Muscle layer of colon (tissue), 2 donors: Measurements from ENCODE around the gene ADGRG6.

Source experiments
- H3K27ac ChIP-seq: one replicate; pipeline ENCODE4 v1.7.0; 2013; ENCODE audit warnings: low read depth, mild to moderate bottlenecking, low read length, moderate library complexity
- H3K27me3 ChIP-seq, 2 donors: one replicate each; pipeline ENCODE4 v1.7.0; 2013; ENCODE audit warnings: low read length in 2 of 2, mild to moderate bottlenecking in 2 of 2; ENCODE audit not compliant: insufficient read depth in 2 of 2, control insufficient read depth in 1 of 2
- H3K36me3 ChIP-seq: one replicate; pipeline ENCODE4 v1.7.0; 2013; ENCODE audit warnings: mild to moderate bottlenecking, low read length; ENCODE audit not compliant: insufficient read depth
- H3K4me1 ChIP-seq: one replicate; pipeline ENCODE4 v1.7.0; 2013; ENCODE audit warnings: mild to moderate bottlenecking, low read length; ENCODE audit not compliant: insufficient read depth
- H3K4me3 ChIP-seq, 2 donors: one replicate each; pipeline ENCODE4 v1.7.0; 2013; ENCODE audit warnings: low read length in 2 of 2, low read depth in 1 of 2, mild to moderate bottlenecking in 1 of 2, moderate library complexity in 1 of 2
- H3K9ac ChIP-seq: one replicate; pipeline ENCODE4 v1.7.0; 2013; ENCODE audit warnings: low read length
- H3K9me3 ChIP-seq: one replicate; pipeline ENCODE4 v1.7.0; 2013; ENCODE audit warnings: mild to moderate bottlenecking, low read length
- donor health status: abdominal sarcoma.
- donor health status: Adenocarcinoma of cecum.

The ADGRG6 gene

DNA sequence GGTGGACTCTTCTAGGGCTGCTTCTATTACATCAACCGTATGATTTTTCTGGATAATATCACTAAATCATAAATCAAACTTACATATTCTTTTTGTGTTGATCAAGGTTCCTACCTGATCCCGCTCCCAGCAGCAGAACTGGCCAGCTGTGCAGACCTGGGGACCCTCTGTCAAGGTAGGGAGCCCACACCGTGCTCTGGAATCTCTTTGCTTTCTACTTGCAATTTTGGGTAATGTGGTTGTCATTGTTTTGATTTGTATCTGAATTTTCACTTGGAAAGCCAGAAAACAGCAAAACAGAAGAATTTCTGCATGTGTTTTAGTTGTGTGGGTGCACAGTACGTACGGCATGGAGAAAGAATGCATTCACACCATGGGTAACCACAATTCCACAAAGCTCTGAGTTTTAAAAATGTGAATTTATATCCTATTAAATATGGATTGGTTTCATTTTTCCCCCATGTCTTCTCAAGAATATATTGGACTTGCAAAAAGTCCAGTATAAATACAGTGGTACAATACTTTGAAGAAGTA lies 80.1 kb downstream of the ADGRG6 start:
- no peaks in the 10 kb centered on the region for H3K4me1 ChIP-seq
- no peak overlapping the region for H3K27ac ChIP-seq
- no peak overlapping the region for H3K4me3 ChIP-seq

DNA sequence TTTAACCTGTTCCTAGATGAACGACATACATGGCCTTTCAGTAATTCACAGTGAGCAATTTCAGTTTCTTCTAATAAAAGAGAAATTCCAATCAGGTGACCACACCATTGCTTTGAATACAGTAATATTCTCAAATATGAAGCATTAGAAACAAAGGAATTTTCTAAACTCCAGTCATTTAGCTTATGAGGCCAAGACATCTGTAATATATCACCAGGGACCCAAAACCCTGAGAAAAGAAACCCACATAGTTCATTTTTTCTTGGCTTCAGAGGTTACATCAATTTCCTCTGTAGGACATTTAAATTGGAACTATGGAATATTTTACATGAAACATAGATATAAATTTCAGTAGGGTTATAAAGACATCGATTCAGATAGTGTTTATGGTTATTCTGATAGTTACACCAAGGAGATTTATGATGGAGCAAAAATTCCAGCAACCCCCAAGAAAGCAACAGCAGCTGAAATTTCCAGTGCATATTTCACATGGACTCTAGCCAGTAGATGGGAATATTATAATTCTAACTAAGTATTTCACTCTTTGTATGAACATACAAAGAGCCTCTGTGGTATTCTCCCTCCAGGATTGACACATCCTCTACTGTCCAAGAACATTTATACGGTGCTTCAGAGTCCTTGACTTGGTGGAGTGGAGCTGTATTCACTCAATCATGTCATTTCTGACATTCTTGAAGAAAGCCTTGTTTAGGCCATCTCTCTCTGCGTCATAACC lies 82.9 kb downstream of the ADGRG6 start:
- Histone ChIP-seq H3K4me3 (no peak overlapping the region), H3K27ac (no peak overlapping the region), H3K27me3 (no peaks in the 10 kb centered on the region), H3K9ac (no peak overlapping the region), H3K9me3 (no peaks in the 10 kb centered on the region), H3K4me1 (no peaks in the 10 kb centered on the region), H3K36me3 (no peaks in the 10 kb centered on the region)

More for the DNA sequence above, 80.1 kb downstream of the ADGRG6 start:
- no peak overlapping the region for H3K9ac ChIP-seq
- no peaks in the 10 kb centered on the region for H3K27me3 ChIP-seq
- no peaks in the 10 kb centered on the region for H3K36me3 ChIP-seq
- no peaks in the 10 kb centered on the region for H3K9me3 ChIP-seq

DNA sequence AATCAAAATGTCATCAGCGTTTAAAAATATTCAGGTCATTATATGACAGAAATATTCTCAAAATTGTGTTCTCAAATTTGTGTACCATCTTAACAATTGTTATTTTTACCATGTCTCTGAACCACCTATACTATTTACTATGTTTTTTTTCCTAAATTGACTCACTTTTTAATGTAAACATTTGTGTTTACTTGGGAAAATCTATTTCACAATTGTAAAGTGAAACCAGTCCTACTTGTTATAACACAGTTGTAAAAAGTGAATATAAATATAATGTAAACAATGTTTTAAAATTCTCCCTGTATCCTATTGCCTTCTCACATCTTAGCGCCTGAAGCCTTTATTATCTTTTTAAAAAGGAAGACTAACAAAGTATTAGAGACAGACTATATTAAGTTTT lies 83.5 kb downstream of the ADGRG6 start:
- no peak overlapping the region for H3K27ac ChIP-seq
- H3K9ac ChIP-seq, result no peak overlapping the region
- H3K36me3 ChIP-seq, result no peaks in the 10 kb centered on the region
- H3K4me1 ChIP-seq, result no peaks in the 10 kb centered on the region
- H3K9me3 ChIP-seq, result no peaks in the 10 kb centered on the region
- no peak overlapping the region for H3K4me3 ChIP-seq
- H3K27me3 ChIP-seq, result no peaks in the 10 kb centered on the region

DNA sequence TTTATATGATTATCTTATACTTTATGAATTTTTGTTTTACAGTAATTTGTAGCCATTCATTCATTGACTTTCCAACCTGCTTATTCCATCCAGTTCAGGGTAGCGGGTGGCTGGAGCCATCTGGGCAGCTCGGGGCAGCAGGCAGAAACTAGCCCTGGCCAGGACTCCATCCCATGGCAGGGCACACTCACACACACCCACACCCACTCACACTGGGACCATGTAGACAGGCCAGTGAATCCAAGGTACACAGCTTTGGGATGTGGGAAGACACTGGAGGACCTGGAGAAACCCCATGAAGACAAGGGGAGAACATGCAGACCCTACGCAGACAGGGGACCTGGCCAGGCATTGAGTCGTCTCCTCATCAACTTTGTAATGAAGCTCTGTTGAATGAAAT lies 84.8 kb downstream of the ADGRG6 start:
- no peaks in the 10 kb centered on the region for H3K27me3 ChIP-seq
- no peaks in the 10 kb centered on the region for H3K9me3 ChIP-seq
- no peak overlapping the region for H3K27ac ChIP-seq
- no peaks in the 10 kb centered on the region for H3K4me1 ChIP-seq
- H3K4me3 ChIP-seq, result no peak overlapping the region
- no peaks in the 10 kb centered on the region for H3K36me3 ChIP-seq
- no peak overlapping the region for H3K9ac ChIP-seq

DNA sequence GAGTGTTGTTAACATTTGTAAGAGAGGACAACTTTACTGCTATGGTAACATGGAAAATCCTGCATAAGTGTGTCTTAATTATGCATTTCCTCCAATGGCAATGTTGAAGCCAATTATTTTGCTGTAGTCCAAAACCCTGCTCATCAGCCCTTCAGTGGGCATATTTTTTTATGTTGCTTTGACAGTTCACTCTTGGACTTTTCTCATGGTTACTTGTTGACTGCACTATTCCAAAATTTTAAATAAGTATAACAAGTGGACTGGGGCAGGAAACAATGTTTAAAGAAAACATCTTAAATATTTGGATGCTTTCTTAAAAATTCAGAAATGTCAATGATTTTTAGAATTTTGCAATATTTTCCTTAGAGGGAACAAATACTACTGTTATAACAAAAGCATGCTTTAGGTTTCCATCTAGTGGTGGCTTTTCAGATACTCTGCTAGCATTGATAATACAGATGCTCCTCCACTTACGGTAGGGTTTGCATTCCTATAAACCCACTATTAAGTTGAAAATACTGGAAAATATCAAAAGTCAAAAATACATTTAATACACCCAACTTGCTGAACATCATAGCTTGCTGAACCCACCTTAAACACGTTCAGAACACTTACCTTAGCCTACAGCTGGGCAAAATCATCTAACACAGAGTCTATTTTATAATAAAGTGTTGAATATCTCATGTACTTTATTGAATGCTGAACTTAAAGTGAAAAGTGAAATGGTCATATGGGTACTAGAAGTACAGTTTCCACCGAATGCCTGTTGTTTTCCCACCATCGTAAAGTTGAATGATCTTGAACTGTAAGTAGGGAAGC lies 86.4 kb downstream of the ADGRG6 start:
- no peak overlapping the region for H3K27ac ChIP-seq
- no peaks in the 10 kb centered on the region for H3K27me3 ChIP-seq
- H3K9me3 ChIP-seq, result no peaks in the 10 kb centered on the region
- no peaks in the 10 kb centered on the region for H3K4me1 ChIP-seq
- no peak overlapping the region for H3K9ac ChIP-seq
- no peaks in the 10 kb centered on the region for H3K36me3 ChIP-seq
- no peak overlapping the region for H3K4me3 ChIP-seq

DNA sequence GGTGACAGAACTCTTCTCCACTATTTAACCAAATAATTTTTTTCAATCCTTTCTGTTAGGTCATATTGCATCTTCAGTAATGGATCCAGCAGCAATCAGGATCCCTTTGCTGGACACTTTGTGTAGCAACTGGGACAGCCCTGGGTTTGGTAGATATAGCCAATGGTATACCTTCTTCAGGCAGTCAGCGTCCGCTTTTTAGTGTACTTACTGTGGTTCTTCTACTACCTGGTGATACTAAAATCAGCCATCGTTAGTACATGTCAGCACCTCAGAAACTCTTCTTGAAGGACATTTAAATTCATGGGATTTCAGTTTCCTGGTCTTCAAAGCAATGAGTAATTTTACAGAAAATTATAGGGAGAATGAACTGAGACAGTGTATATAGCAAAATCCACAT lies 93.5 kb downstream of the ADGRG6 start:
- Histone ChIP-seq H3K4me1 (no peaks in the 10 kb centered on the region), H3K9ac (no peak overlapping the region), H3K27me3 (no peaks in the 10 kb centered on the region), H3K4me3 (no peak overlapping the region), H3K27ac (no peak overlapping the region), H3K9me3 (no peaks in the 10 kb centered on the region), H3K36me3 (no peaks in the 10 kb centered on the region)

DNA sequence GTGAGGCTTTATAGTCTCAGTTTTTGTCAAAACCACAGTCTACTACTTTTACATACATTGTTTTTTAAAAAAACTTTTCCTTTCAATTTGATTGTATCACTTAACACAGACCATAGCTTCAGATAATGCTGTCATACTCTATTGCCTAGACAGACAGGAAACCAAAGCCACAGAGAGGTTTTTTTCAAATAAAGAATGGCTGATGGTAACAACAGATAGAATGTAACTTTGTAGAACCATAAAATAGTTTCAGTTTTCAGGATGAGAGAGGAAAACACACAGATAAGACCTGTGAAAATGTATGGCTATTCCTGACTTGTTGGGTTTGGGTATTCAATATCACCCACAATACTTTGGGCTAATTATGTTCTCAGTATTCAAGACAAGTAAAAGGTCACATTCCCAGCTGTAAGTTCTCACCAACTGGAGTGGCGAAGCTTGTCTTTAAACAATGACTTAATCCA lies 94.0 kb downstream of the ADGRG6 start:
- Histone ChIP-seq H3K27me3 (no peaks in the 10 kb centered on the region), H3K27ac (no peak overlapping the region), H3K4me1 (no peaks in the 10 kb centered on the region), H3K9me3 (no peaks in the 10 kb centered on the region), H3K4me3 (no peak overlapping the region), H3K36me3 (no peaks in the 10 kb centered on the region), H3K9ac (no peak overlapping the region)

DNA sequence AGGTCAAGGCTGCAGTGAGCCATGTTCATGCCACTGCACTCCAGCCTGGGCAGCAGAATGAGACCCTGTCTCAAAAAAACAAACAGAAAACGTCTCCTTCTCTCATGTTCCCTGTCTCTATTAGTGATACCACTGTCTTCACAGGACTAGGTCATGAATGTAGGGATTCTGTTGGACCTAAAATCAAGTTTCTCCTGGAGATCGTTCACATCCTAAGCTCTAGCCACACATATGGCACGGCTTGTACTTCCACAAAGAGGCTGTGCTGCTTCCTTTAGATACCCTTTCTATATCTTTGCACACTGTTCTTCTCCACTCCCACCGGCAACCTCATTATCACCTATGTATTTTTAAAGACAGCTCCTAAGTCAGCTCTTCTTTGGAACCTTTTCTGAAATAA lies 96.5 kb downstream of the ADGRG6 start:
- no peaks in the 10 kb centered on the region for H3K9me3 ChIP-seq
- no peaks in the 10 kb centered on the region for H3K27me3 ChIP-seq
- no peak overlapping the region for H3K4me3 ChIP-seq
- no peaks in the 10 kb centered on the region for H3K36me3 ChIP-seq
- H3K9ac ChIP-seq, result no peak overlapping the region
- H3K4me1 ChIP-seq, result no peaks in the 10 kb centered on the region
- no peak overlapping the region for H3K27ac ChIP-seq

DNA sequence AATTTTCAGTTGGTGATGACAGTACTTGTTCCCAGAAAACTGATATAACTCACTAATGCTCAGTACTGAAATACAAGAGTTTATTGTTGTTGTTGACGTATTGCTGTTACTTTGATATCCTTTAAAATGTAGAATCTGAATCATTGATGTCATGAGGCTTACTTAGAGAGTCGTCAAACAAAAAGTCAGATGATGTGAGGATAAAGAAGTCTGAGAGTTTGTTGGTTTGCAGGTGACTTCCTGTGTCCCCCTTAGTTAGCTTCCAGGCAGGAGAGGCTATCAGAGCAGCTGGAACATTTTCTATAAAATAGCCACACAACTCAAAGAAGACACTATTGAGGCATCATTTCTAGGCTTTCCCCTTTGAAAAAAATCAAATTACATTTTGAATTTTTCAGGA lies 97.9 kb downstream of the ADGRG6 start:
- Histone ChIP-seq H3K27me3 (no peaks in the 10 kb centered on the region), H3K4me3 (no peak overlapping the region), H3K9me3 (no peaks in the 10 kb centered on the region), H3K9ac (no peak overlapping the region), H3K36me3 (no peaks in the 10 kb centered on the region), H3K4me1 (no peaks in the 10 kb centered on the region), H3K27ac (no peak overlapping the region)

DNA sequence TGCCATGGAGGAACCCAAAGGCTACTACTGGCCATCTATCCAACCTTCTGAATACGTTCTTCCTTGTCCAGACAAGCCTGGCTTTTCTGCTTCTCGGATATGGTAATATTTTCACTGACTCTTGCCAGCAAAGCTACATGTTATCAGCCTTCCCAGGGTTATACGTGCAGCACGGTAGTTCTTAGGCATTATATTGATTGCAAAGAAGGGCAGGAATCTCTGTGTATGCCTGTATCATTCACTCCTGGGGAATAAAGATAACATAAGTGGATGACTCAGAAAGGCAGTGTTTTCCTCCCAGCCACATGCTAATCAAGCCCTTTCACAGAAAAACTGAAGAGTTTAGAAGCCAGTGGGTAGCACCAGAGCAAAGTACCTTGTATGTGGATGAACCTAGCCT lies 98.7 kb downstream of the ADGRG6 start:
- no peaks in the 10 kb centered on the region for H3K4me1 ChIP-seq
- H3K9ac ChIP-seq, result no peak overlapping the region
- H3K27me3 ChIP-seq, result no peaks in the 10 kb centered on the region
- H3K9me3 ChIP-seq, result no peaks in the 10 kb centered on the region
- H3K4me3 ChIP-seq, result no peak overlapping the region
- no peak overlapping the region for H3K27ac ChIP-seq
- no peaks in the 10 kb centered on the region for H3K36me3 ChIP-seq

DNA sequence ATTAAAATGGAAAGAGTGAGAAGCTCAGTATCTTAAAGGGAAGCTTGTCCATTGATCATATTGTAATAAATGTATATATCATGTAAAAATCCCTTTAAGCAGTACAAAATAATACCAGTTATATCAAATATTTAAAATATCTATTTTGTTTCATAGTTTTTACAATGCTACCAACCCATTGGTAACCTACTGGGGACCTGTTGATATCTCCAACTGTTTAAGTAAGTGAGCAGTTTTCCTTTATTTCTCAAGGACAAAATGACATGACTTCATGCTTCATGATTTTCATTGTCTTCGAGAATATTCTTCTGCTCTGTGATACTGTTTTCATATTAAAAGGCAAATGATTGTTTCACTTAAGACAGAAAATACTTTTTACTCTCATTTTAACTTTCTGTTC lies 100.0 kb downstream of the ADGRG6 start:
- no peaks in the 10 kb centered on the region for H3K4me1 ChIP-seq
- H3K27me3 ChIP-seq, result no peaks in the 10 kb centered on the region
- H3K36me3 ChIP-seq, result no peaks in the 10 kb centered on the region
- H3K9me3 ChIP-seq, result no peaks in the 10 kb centered on the region
- H3K4me3 ChIP-seq, result no peak overlapping the region
- H3K9ac ChIP-seq, result no peak overlapping the region
- H3K27ac ChIP-seq, result no peak overlapping the region
